Stimulated activated naive CD8-positive, alpha-beta T cell treated with anti-CD3 and anti-CD28 coated beads, Interleukin-15, amount 100 ng/mL, for 72 hours (primary cell): ENCODE results near the gene CTF1.
"Not testable (repeated sequence)": the region's sequence is repeated elsewhere in the genome, so short reads cannot be mapped to it uniquely, and the experiment has no call there.

Experiments
- ATAC-seq: fragments of 150-1000 bp; cut with Tn5 transposase; 2 replicates; pipeline ENCODE4 v1.10.0; 2021; ENCODE audit warnings: mild to moderate bottlenecking, moderate library complexity
- DNase-seq, 2 donors: peaks; one replicate each; pipeline ENCODE4 v3.0.0; 2021 to 2022
- H3K27ac Mint-ChIP-seq, 2 donors: one replicate each; pipeline ENCODE4 v1.8.0; 2022; ENCODE audit warnings: mild to moderate bottlenecking in 2 of 2, mixed read lengths in 2 of 2, moderate library complexity in 2 of 2
- H3K27me3 Mint-ChIP-seq: one replicate; pipeline ENCODE4 v1.8.0; 2022; ENCODE audit warnings: mixed read lengths
- H3K4me1 Mint-ChIP-seq: one replicate; pipeline ENCODE4 v1.8.0; 2022; ENCODE audit warnings: mild to moderate bottlenecking, mixed read lengths
- H3K4me3 Mint-ChIP-seq, 2 donors: one replicate each; pipeline ENCODE4 v1.8.0; 2022; ENCODE audit warnings: mild to moderate bottlenecking in 2 of 2, mixed read lengths in 2 of 2, moderate library complexity in 1 of 2
- H3K9me3 Mint-ChIP-seq, 2 donors: one replicate each; pipeline ENCODE4 v1.8.0; 2022; ENCODE audit warnings: mixed read lengths in 2 of 2

Gene CTF1

GRCh38 chr16:30896261-30896888 is at the start of gene CTF1:
Gene CTF1, plus strand, starts transcription at chr16:30896614. Its CDS starts 30 bp downstream, at chr16:30896644.
- Mint-ChIP-seq H3K4me3 (peak within 1 kb of the TSS; percentile 76 to 82), H3K27ac (peak within 1 kb of the TSS; percentile 35 to 89), H3K27me3 (no peaks in the 10 kb centered on the region), H3K4me1 (peaks cover 59% of the 10 kb centered on the region), H3K9me3 (no peaks in the 10 kb centered on the region)
- DNase-seq, result peak in 1 of 2 donors; percentile 12
- ATAC-seq, result no peak

- Mint-ChIP-seq H3K4me1 (peaks cover 11% of the 10 kb centered on the region), H3K27me3 (no peaks in the 10 kb centered on the region), H3K27ac (no peak overlapping the region), H3K9me3 (no peaks in the 10 kb centered on the region), H3K4me3 (no peak overlapping the region)
- DNase-seq (no peak), ATAC-seq (no peak)
Measured at GRCh38 chr16:30846649-30847402, 49.6 kb upstream of the CTF1 start.

- no peak for ATAC-seq
- Mint-ChIP-seq H3K9me3 (no peaks in the 10 kb centered on the region), H3K27me3 (no peaks in the 10 kb centered on the region), H3K4me3 (no peak overlapping the region), H3K4me1 (peaks cover under 1% of the 10 kb centered on the region), H3K27ac (no peak overlapping the region)
- DNase-seq, result no peak
Measured at GRCh38 chr16:30850246-30850645, 46.2 kb upstream of the CTF1 start.

- H3K27me3 Mint-ChIP-seq, result no peaks in the 10 kb centered on the region
- H3K9me3 Mint-ChIP-seq, result no peaks in the 10 kb centered on the region
- no peak overlapping the region for H3K4me3 Mint-ChIP-seq
- DNase-seq (no peak), ATAC-seq (no peak)
- no peak overlapping the region for H3K27ac Mint-ChIP-seq
- no peaks in the 10 kb centered on the region for H3K4me1 Mint-ChIP-seq
Measured at GRCh38 chr16:30853758-30854157, 42.7 kb upstream of the CTF1 start.

GRCh38 chr16:30858111-30858495 is 38.3 kb upstream of the CTF1 start:
- ATAC-seq, result no peak
- no peaks in the 10 kb centered on the region for H3K9me3 Mint-ChIP-seq

GRCh38 chr16:30858829-30859423 is 37.5 kb upstream of the CTF1 start:
- no peaks in the 10 kb centered on the region for H3K27me3 Mint-ChIP-seq
- ATAC-seq (no peak), DNase-seq (no peak)

More at GRCh38 chr16:30858111-30858495, 38.3 kb upstream of the CTF1 start:
- DNase-seq, result no peak
- Mint-ChIP-seq H3K4me3 (no peak overlapping the region), H3K4me1 (no peaks in the 10 kb centered on the region), H3K27ac (no peak overlapping the region), H3K27me3 (no peaks in the 10 kb centered on the region)

GRCh38 chr16:30860729-30861128 is 35.7 kb upstream of the CTF1 start:
- H3K27ac Mint-ChIP-seq, result peak overlapping the region in 1 of 2 donors; percentile 2
- ATAC-seq, H3K4me1 Mint-ChIP-seq, H3K4me3 Mint-ChIP-seq, H3K27me3 Mint-ChIP-seq, H3K9me3 Mint-ChIP-seq, DNase-seq: not testable (repeated sequence)

More at GRCh38 chr16:30858829-30859423, 37.5 kb upstream of the CTF1 start:
- no peak overlapping the region for H3K4me3 Mint-ChIP-seq
- H3K4me1 Mint-ChIP-seq, result no peaks in the 10 kb centered on the region
- no peaks in the 10 kb centered on the region for H3K9me3 Mint-ChIP-seq
- no peak overlapping the region for H3K27ac Mint-ChIP-seq

GRCh38 chr16:30863178-30863577 is 33.2 kb upstream of the CTF1 start:
- not testable (repeated sequence) for H3K9me3 Mint-ChIP-seq, ATAC-seq, H3K4me3 Mint-ChIP-seq, H3K27me3 Mint-ChIP-seq, DNase-seq, H3K4me1 Mint-ChIP-seq, H3K27ac Mint-ChIP-seq

- no peaks in the 10 kb centered on the region for H3K27me3 Mint-ChIP-seq
- H3K4me1 Mint-ChIP-seq, result no peaks in the 10 kb centered on the region
- no peak for DNase-seq
- H3K4me3 Mint-ChIP-seq, result no peak overlapping the region
- no peak for ATAC-seq
- no peak overlapping the region for H3K27ac Mint-ChIP-seq
- no peaks in the 10 kb centered on the region for H3K9me3 Mint-ChIP-seq
Measured at GRCh38 chr16:30866031-30866430, 30.4 kb upstream of the CTF1 start.

GRCh38 chr16:30867747-30868146 is 28.7 kb upstream of the CTF1 start:
- ATAC-seq, result peak; percentile 59
- Mint-ChIP-seq H3K4me3 (no peak overlapping the region), H3K9me3 (no peaks in the 10 kb centered on the region), H3K27me3 (no peaks in the 10 kb centered on the region), H3K27ac (no peak overlapping the region), H3K4me1 (peaks cover 11% of the 10 kb centered on the region)
- no peak for DNase-seq

- DNase-seq, result no peak
- ATAC-seq, result no peak
- peaks cover 27% of the 10 kb centered on the region for H3K4me1 Mint-ChIP-seq
- no peaks in the 10 kb centered on the region for H3K27me3 Mint-ChIP-seq
- no peak overlapping the region for H3K27ac Mint-ChIP-seq
- H3K9me3 Mint-ChIP-seq, result no peaks in the 10 kb centered on the region
- H3K4me3 Mint-ChIP-seq, result no peak overlapping the region
Measured at GRCh38 chr16:30870904-30871303, 25.5 kb upstream of the CTF1 start.

GRCh38 chr16:30874244-30874820 is 22.1 kb upstream of the CTF1 start:
- ATAC-seq (no peak), DNase-seq (no peak)
- Mint-ChIP-seq H3K27ac (peak overlapping the region; percentile 90 to 93), H3K4me1 (peaks cover 49% of the 10 kb centered on the region), H3K27me3 (no peaks in the 10 kb centered on the region), H3K4me3 (peak overlapping the region; percentile 88 to 98), H3K9me3 (no peaks in the 10 kb centered on the region)

GRCh38 chr16:30874821-30875717 is 21.3 kb upstream of the CTF1 start:
- H3K27ac Mint-ChIP-seq, result peak overlapping the region; percentile 93 to 94
- H3K27me3 Mint-ChIP-seq, result no peaks in the 10 kb centered on the region
- H3K4me3 Mint-ChIP-seq, result peak overlapping the region; percentile 88 to 98
- H3K9me3 Mint-ChIP-seq, result no peaks in the 10 kb centered on the region
- ATAC-seq (peak; percentile 94), DNase-seq (peak; percentile 88 to 91)
- peaks cover 51% of the 10 kb centered on the region for H3K4me1 Mint-ChIP-seq

- peak; percentile 52 for ATAC-seq
- peak overlapping the region; percentile 88 to 98 for H3K4me3 Mint-ChIP-seq
- peak in 1 of 2 donors; percentile 54 for DNase-seq
- H3K27ac Mint-ChIP-seq, result peak overlapping the region; percentile 93 to 94
- peaks cover 51% of the 10 kb centered on the region for H3K4me1 Mint-ChIP-seq
- no peaks in the 10 kb centered on the region for H3K9me3 Mint-ChIP-seq
- H3K27me3 Mint-ChIP-seq, result no peaks in the 10 kb centered on the region
Measured at GRCh38 chr16:30875871-30876801, 20.3 kb upstream of the CTF1 start.
